GM21390 (cell line): ENCODE measurements around the gene ADD3.
"Not testable (repeated sequence)": the region's sequence is repeated elsewhere in the genome, so short reads cannot be mapped to it uniquely, and the experiment has no call there.

ENCODE experiments used
- ATAC-seq: cut with Tn5 transposase; IDR thresholded peaks from one replicate; pipeline ENCODE4 v1.9.1; 2021; ENCODE audit not compliant: unreplicated experiment

Gene ADD3

GRCh38 chr10:110101464-110102144, 93.8 kb downstream of the ADD3 start:
- no peak for ATAC-seq

GRCh38 chr10:110103921-110104461, 96.2 kb downstream of the ADD3 start:
- no peak for ATAC-seq

- ATAC-seq = no peak
Measured at GRCh38 chr10:110105873-110106272, 98.1 kb downstream of the ADD3 start.

DNA sequence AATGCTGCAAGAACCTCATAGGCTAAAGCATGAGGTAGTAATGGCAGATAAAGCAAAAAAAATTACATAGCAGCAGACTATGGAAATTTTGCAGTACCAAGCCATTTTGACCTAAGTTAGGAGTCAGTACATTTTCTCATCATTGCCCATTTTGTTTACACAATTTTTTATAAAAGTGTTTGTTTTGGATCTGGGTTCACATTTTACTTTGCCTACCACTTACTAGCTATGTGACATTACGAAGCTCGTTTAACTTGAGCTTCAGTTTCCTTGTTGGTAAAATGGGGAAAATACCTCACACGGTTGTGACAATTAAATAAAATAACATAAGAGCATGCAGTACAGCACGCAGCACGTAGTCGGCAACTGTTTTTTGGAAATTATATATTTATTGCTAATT, 99.6 kb downstream of the ADD3 start:
- ATAC-seq = no peak

DNA sequence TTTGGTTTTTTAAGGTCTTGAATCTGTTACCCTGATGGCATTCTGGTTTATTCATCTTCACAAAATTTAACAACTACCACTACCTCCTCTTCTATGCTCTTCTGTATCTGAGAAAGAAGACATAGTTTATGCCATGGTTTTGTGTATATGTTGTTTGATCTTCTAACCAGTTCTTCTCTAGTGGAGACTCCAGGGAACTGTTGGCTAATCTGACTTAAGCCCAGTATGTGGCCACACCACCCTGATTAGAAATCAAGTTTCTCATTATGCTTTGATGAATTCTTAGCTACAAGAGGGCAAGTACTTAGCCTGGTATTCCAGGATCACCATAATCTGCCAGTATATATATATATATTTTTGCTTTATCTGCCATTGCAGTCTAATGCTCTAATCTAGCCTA, 100.1 kb downstream of the ADD3 start:
- no peak for ATAC-seq

DNA sequence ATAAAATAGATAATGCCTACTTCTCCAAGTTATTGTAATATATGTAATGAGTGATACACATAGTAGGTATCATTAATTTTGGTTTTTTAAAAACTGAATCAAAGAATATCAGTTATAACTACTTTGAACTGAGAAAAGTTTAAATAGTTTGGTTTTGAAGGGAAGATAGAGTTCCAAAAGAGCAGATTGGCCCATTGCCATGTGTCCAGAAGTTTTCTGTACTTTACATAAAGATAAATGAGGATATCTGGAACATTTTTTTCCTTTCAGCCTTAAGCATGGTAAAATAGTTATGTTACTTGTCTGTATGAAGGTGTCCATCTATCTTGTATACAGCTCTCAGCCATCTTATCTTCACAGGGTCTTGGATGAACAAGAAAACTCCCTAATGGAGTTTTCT, 101.7 kb downstream of the ADD3 start:
- ATAC-seq = no peak

DNA sequence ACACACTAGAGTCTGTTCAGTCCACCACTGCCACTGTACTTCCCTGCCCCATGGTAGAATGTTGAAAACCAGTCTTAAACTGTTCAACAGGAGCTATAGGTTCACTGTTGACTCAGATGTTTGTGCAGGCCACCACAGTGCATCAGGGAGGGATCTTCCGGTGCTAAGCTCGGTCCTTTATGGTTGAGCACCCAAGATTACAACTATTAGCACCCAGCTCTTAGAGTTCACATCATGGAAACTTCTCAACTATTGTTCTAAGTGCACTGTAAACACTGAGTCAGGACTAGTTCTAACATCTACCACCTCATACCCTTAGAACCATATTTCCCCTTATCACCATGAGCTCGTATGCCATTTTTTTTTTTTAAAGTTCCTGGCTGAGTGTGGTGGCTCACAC, 102.6 kb downstream of the ADD3 start:
- ATAC-seq = no peak

GRCh38 chr10:110113670-110114337, 106.0 kb downstream of the ADD3 start:
- no peak for ATAC-seq

GRCh38 chr10:110114668-110115067, 106.9 kb downstream of the ADD3 start:
- ATAC-seq = not testable (repeated sequence)

GRCh38 chr10:110115784-110116520, 108.2 kb downstream of the ADD3 start:
- ATAC-seq = no peak

GRCh38 chr10:110118891-110119621, 111.3 kb downstream of the ADD3 start:
- ATAC-seq = no peak

DNA sequence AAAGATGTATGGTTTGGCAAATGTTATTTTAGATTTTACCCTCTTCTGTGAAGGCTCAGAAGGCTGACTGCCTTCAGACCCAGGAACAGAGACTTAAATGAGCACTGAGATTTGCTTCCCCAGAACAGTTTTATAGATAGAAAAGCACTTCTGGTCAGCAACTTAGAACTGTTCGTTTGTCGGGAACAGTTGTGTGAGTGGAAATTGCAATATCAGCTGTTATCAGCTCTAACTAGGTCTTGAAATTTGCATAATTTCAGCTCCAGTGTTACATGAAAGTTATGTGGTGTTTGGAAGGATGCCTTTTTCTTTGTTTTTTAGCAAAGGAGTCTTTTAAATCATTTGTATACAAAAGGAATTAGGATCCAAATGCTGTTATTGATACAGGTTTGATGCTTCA, 115.8 kb downstream of the ADD3 start:
- no peak for ATAC-seq

DNA sequence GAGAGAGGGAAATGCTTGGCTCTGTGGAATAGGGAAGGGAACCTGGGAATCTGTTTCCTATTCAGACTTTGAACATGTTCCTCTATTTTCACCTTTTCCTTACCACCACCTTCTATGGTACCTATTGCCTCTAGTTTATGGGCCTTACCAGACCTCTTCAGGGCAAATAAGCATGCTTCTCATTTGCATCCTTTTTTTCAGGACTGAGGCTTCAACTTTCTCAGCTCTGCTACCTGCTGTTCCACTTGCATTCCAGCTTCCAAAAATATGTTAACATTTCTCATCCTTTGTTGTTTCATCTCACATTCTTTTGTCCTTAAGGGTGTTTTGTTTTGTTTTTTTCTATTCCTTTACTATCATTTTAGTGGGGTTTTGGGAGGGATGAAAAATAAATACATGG, 121.7 kb downstream of the ADD3 start:
- ATAC-seq = no peak

DNA sequence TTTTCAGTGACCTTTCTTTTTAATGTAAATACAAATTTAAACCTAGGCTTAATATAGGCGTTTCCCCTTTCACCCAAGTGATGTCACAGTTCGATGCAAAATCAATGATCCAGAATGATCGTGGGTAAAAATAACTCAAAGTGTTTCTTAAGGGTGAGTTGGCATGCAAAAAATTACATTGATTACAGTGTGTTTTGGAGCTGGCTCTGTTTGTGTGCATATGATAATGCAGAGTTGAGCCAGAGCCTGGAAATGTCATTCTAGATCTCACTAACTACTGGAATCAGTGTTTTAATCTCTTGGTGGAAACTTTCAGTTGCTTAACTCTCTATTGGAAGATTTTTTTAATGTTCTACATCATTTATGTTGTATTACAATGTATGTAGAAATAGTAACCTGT, 127.1 kb downstream of the ADD3 start:
- no peak for ATAC-seq

GRCh38 chr10:110135836-110136235, 128.1 kb downstream of the ADD3 start:
- ATAC-seq = not testable (repeated sequence)

GRCh38 chr10:110137142-110137545, 129.4 kb downstream of the ADD3 start:
- ATAC-seq = peak; percentile 44

DNA sequence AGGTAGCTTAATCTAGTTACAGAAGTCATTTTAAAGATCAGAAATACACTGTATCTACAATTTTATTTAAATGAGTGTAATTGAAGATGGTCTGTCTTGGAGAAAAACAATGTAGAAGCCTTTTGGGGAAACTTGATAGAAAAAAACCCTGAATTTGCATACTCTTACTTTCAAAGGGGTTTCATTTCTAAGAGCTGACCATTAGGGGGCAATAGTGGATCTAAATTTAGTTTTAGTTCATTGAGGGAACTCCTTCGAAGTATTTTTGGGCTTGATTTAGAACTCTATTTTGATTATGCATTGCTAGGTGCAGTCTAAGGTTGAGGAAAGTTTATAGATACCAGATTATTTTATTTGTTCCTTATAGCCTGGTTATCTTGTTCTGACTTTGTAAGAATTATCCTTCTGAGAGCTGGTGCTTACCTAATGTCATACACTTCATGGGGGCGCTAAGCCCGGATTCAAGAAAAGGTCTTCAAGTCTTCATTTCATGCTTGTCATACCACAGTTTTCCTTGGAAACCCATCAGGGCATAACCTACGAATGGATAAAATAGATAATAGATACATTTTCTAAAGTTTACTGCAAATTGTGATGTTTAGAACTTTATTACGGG, 130.5 kb downstream of the ADD3 start:
- peak; percentile 53 for ATAC-seq

GRCh38 chr10:110141185-110141584, 133.4 kb downstream of the ADD3 start:
- no peak for ATAC-seq

- ATAC-seq = no peak
Measured at GRCh38 chr10:110141871-110142635, 134.3 kb downstream of the ADD3 start.

DNA sequence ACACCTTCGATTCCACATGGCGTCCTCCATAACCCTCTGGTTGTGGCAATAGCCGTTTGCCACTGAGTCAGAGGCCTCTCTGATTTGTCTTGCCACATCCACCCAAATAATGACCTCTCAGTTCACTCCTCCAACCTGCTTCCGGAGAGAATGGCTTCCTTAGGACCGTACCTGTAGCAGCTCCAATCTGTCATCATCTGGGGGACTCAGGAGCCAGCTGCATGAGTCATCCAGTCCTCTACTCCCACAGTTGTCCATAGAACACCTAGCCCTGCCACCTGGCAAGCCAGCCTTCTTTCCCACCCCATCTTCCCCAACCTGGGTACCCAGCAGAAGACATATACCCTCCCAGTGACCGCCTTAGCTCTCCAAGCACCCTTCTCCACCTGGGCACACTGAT, 135.2 kb downstream of the ADD3 start:
- ATAC-seq = no peak
